ENCODE results near the gene NUCKS1. TPM values are rescaled to one million over a fixed set of nuclear protein-coding genes. Genes with fewer than 3 reads are reported as not detected.

The NUCKS1 gene
- total and polyA plus RNA-seq, 2 of the 8 experiments (the other 6 are each of a cell fraction or from before 2014, with no cell fraction given), result 126 to 461 TPM

GRCh38 chr1:205729945-205730610 is 19.9 kb downstream of the NUCKS1 start (continued):
- TF ChIP-seq CTBP2 (IDR thresholded peaks at IDR 0.05; ENCODE audit: borderline replicate concordance, insufficient read depth, insufficient read length, low read length) (no peak), SRF (IDR thresholded peaks at IDR 0.05; ENCODE audit: low read depth, low read length) (no peak)

Data from H1 (cell line).